Mesenchymal stem cell (in vitro differentiated cells and primary cell): ENCODE measurements around the gene CCT5.
"Not testable (repeated sequence)": the region's sequence is repeated elsewhere in the genome, so short reads cannot be mapped to it uniquely, and the experiment has no call there.

ENCODE experiments used
- DNase-seq: peaks from one replicate; pipeline ENCODE4 v3.0.0-alpha.2; 2013
- H2AFZ ChIP-seq: one replicate; pipeline ENCODE4 v1.6.1; 2013; ENCODE audit warnings: low read depth, mild to moderate bottlenecking, control low read depth, inconsistent platforms, low read length, moderate library complexity
- H2AK5ac ChIP-seq: 2 replicates; pipeline ENCODE4 v1.6.1; 2013; ENCODE audit warnings: low read length, moderate library complexity, mild to moderate bottlenecking, inconsistent platforms; ENCODE audit not compliant: severe bottlenecking
- H2BK120ac ChIP-seq: one replicate; pipeline ENCODE4 v1.6.1; 2013; ENCODE audit warnings: low read depth, mild to moderate bottlenecking, inconsistent platforms, low read length, moderate library complexity
- H2BK12ac ChIP-seq, 2 experiments: one replicate each; pipeline ENCODE4 v1.6.1; 2013; ENCODE audit warnings: inconsistent platforms in 2 of 2, low read length in 2 of 2, mild to moderate bottlenecking in 2 of 2, moderate library complexity in 2 of 2, control low read depth in 1 of 2
- H2BK15ac ChIP-seq: one replicate; pipeline ENCODE4 v1.6.1; 2013; ENCODE audit warnings: mild to moderate bottlenecking, low read depth, inconsistent platforms; ENCODE audit not compliant: poor library complexity, severe bottlenecking
- H2BK5ac ChIP-seq: 2 replicates; pipeline ENCODE4 v1.6.1; 2013; ENCODE audit warnings: low read depth, mild to moderate bottlenecking, low read length, control low read depth, inconsistent platforms; ENCODE audit not compliant: poor library complexity, severe bottlenecking
- H3K14ac ChIP-seq, 2 experiments: one replicate each; pipeline ENCODE4 v1.6.1; 2013; ENCODE audit warnings: inconsistent platforms in 2 of 2, low read length in 2 of 2, control low read depth in 1 of 2, mild to moderate bottlenecking in 1 of 2, moderate library complexity in 1 of 2
- H3K18ac ChIP-seq, 2 experiments: one replicate each; pipeline ENCODE4 v1.6.1; 2013; ENCODE audit warnings: inconsistent platforms in 2 of 2, low read length in 2 of 2, control low read depth in 1 of 2, low read depth in 1 of 2, mild to moderate bottlenecking in 1 of 2
- H3K23ac ChIP-seq, 2 experiments: one replicate each; pipeline ENCODE4 v1.6.1; 2013; ENCODE audit warnings: inconsistent platforms in 2 of 2, low read length in 2 of 2, mild to moderate bottlenecking in 2 of 2, moderate library complexity in 2 of 2, control low read depth in 1 of 2
- H3K27ac ChIP-seq: 2 replicates; pipeline ENCODE4 v1.5.1; 2013; ENCODE audit warnings: mild to moderate bottlenecking, moderate library complexity, low read length, control low read depth, inconsistent platforms; ENCODE audit not compliant: poor library complexity, severe bottlenecking
- H3K27me3 ChIP-seq, 2 experiments: 2 replicates each; pipeline versions ENCODE4 v1.6.1 to v1.7.0; 2013; ENCODE audit warnings: low read length in 2 of 2, mild to moderate bottlenecking in 2 of 2, moderate library complexity in 2 of 2, control low read depth in 1 of 2, inconsistent platforms in 1 of 2; ENCODE audit not compliant: control insufficient read depth in 1 of 2, insufficient read depth in 1 of 2
- H3K36me3 ChIP-seq, 2 experiments: 2 replicates each; pipeline versions ENCODE4 v1.6.1 to v1.7.0; 2013; ENCODE audit warnings: low read length in 2 of 2, control low read depth in 1 of 2, inconsistent platforms in 1 of 2, low read depth in 1 of 2, mild to moderate bottlenecking in 1 of 2; ENCODE audit not compliant: insufficient read depth in 2 of 2, control insufficient read depth in 1 of 2
- H3K4ac ChIP-seq, 2 experiments: one replicate each; pipeline ENCODE4 v1.6.1; 2013; ENCODE audit warnings: inconsistent platforms in 2 of 2, low read length in 2 of 2, mild to moderate bottlenecking in 2 of 2, moderate library complexity in 2 of 2, control low read depth in 1 of 2, low read depth in 1 of 2
- H3K4me1 ChIP-seq: 2 replicates; pipeline ENCODE4 v1.6.1; 2013; ENCODE audit warnings: low read depth, low read length, control low read depth; ENCODE audit not compliant: control insufficient read depth, insufficient read depth
- H3K4me2 ChIP-seq: 2 replicates; pipeline ENCODE4 v1.6.1; 2013; ENCODE audit warnings: low read length, mild to moderate bottlenecking, inconsistent platforms; ENCODE audit not compliant: poor library complexity, severe bottlenecking
- H3K4me3 ChIP-seq, 2 experiments: 2 replicates each; pipeline versions ENCODE4 v1.5.1 to v1.7.0; 2013; ENCODE audit warnings: low read length in 2 of 2, mild to moderate bottlenecking in 2 of 2, control low read depth in 1 of 2, low read depth in 1 of 2; ENCODE audit not compliant: insufficient read depth in 1 of 2
- H3K79me1 ChIP-seq: replicated peaks from 2 replicates; pipeline ENCODE4 v1.6.1; 2013; ENCODE audit warnings: mild to moderate bottlenecking, control low read depth, low read length, inconsistent platforms; ENCODE audit not compliant: poor library complexity, severe bottlenecking
- H3K9ac ChIP-seq: 2 replicates; pipeline ENCODE4 v1.7.0; 2013; ENCODE audit warnings: mild to moderate bottlenecking, low read length, moderate library complexity
- H3K9me3 ChIP-seq: 2 replicates; pipeline ENCODE4 v1.7.0; 2013; ENCODE audit warnings: mild to moderate bottlenecking, low read length; ENCODE audit not compliant: control insufficient read depth
- H4K8ac ChIP-seq: one replicate; pipeline ENCODE4 v1.6.1; 2013; ENCODE audit warnings: inconsistent platforms, mild to moderate bottlenecking, low read length, moderate library complexity
- H4K91ac ChIP-seq: one replicate; pipeline ENCODE4 v1.6.1; 2013; ENCODE audit warnings: mild to moderate bottlenecking, low read length, inconsistent platforms
- WGBS: methylation state at CpG from one replicate; pipeline ENCODE4 v1.1.7; 2013; ENCODE audit warnings: mixed read lengths; 5-methylcytosine and 5-hydroxymethylcytosine counted together

The CCT5 gene

GRCh38 chr5:10283927-10284635 is 34.0 kb downstream of the CCT5 start:
- Histone ChIP-seq H2BK120ac (no peak overlapping the region), H3K14ac (no peak overlapping the region), H2BK15ac (no peak overlapping the region), H4K8ac (peak overlapping the region; percentile 49), H2AFZ (no peak overlapping the region), H3K18ac (no peak overlapping the region), H3K36me3 (peaks cover 28 to 42% of the 10 kb centered on the region in 2 experiments), H3K4me2 (no peak overlapping the region), H3K4me3 (no peak overlapping the region), H3K9me3 (no peaks in the 10 kb centered on the region), H3K9ac (peak overlapping the region; percentile 5), H2BK5ac (no peak overlapping the region), H3K23ac (no peak overlapping the region), H3K27me3 (no peaks in the 10 kb centered on the region), H2BK12ac (no peak overlapping the region), H3K27ac (no peak overlapping the region), H3K4ac (no peak overlapping the region), H3K4me1 (peaks cover 10% of the 10 kb centered on the region), H2AK5ac (no peak overlapping the region), H4K91ac (no peak overlapping the region), H3K79me1 (no peaks in the 10 kb centered on the region)
- peak; percentile 74 for DNase-seq
- 24% methylated on average over 17 of the region's 17 CpGs for WGBS

DNA sequence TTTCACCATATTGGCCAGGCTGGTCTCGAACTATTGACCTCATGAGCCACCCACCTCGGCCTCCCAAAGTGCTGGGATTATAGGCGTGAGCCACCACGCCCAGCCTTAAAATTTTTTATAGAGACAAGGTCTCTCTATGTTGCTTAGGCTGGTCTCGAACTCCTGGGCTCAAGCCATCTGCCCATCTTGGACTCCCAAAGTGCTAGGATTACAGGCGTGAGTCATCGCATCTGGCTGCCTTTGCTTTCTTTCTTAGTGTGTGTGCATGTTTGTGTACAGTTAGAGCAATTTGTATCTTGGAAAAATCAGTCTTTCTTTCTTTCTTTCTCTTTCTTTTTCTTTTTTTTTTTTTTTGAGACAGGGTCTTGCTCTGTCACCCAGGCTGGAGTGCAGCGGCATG is 35.3 kb downstream of the CCT5 start:
- not testable (repeated sequence) for H2AK5ac ChIP-seq, H3K4me2 ChIP-seq, H2BK12ac ChIP-seq, H2AFZ ChIP-seq, H3K27ac ChIP-seq, H4K91ac ChIP-seq, H3K9ac ChIP-seq, H3K14ac ChIP-seq, H4K8ac ChIP-seq, H3K4me3 ChIP-seq, H3K27me3 ChIP-seq, H3K79me1 ChIP-seq, H3K4ac ChIP-seq, H3K18ac ChIP-seq, H2BK15ac ChIP-seq, H3K9me3 ChIP-seq, H3K23ac ChIP-seq, H2BK120ac ChIP-seq, H2BK5ac ChIP-seq
- DNase-seq, result peak; percentile 19
- H3K36me3 ChIP-seq, result peaks cover 36 to 42% of the 10 kb centered on the region in 2 experiments
- peaks cover 13% of the 10 kb centered on the region for H3K4me1 ChIP-seq
- WGBS, result 97% methylated on average over 6 of the region's 8 CpGs

- peak overlapping the region; percentile 29 for H3K9ac ChIP-seq
- no peak overlapping the region for H3K4me2 ChIP-seq
- no peak for DNase-seq
- peaks cover 5% of the 10 kb centered on the region for H3K79me1 ChIP-seq
- no peak overlapping the region for H2BK15ac ChIP-seq
- H3K9me3 ChIP-seq, result no peaks in the 10 kb centered on the region
- H3K14ac ChIP-seq, result no peak overlapping the region
- no peak overlapping the region for H3K4me3 ChIP-seq
- H2AK5ac ChIP-seq, result no peak overlapping the region
- no peak overlapping the region for H2AFZ ChIP-seq
- no peak overlapping the region for H3K4ac ChIP-seq
- H3K18ac ChIP-seq, result no peak overlapping the region
- H3K27ac ChIP-seq, result no peak overlapping the region
- H2BK5ac ChIP-seq, result no peak overlapping the region
- no peak overlapping the region for H3K23ac ChIP-seq
- H2BK12ac ChIP-seq, result no peak overlapping the region
- peaks cover 36 to 39% of the 10 kb centered on the region in 2 experiments for H3K36me3 ChIP-seq
- no peaks in the 10 kb centered on the region for H3K27me3 ChIP-seq
- peaks cover 13% of the 10 kb centered on the region for H3K4me1 ChIP-seq
- H4K91ac ChIP-seq, result no peak overlapping the region
- no peak overlapping the region for H4K8ac ChIP-seq
- H2BK120ac ChIP-seq, result no peak overlapping the region
- 97% methylated on average over 5 of the region's 6 CpGs for WGBS
These were observed 36.2 kb downstream of the CCT5 start for GRCh38 chr5:10286162-10286861.

DNA sequence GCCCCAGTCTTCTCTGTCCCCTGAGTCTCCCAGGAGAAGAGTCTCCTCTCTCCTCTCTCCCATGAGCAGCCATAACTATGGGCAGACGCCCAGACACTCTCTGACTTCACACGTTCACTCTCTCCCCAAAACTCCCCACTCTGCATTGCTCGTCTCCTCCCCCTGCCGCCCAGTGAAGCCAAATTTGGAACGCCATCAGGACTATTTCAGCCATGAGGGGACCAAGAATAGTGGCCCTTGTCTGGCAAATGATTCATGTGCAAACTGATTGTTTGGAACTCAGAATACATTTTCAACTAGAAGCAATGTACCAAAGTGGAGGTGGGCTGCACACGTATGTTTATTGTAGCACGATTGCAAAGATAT is 36.8 kb downstream of the CCT5 start:
- peaks cover 8% of the 10 kb centered on the region for H3K79me1 ChIP-seq
- H3K18ac ChIP-seq, result no peak overlapping the region
- no peak overlapping the region for H3K9ac ChIP-seq
- H3K4ac ChIP-seq, result no peak overlapping the region
- no peaks in the 10 kb centered on the region for H3K9me3 ChIP-seq
- no peak overlapping the region for H4K8ac ChIP-seq
- peaks cover 35 to 36% of the 10 kb centered on the region in 2 experiments for H3K36me3 ChIP-seq
- no peak overlapping the region for H2BK120ac ChIP-seq
- no peak overlapping the region for H3K4me3 ChIP-seq
- H2BK15ac ChIP-seq, result no peak overlapping the region
- H3K27me3 ChIP-seq, result no peaks in the 10 kb centered on the region
- no peak overlapping the region for H2AK5ac ChIP-seq
- DNase-seq, result no peak
- no peak overlapping the region for H3K4me2 ChIP-seq
- no peak overlapping the region for H3K14ac ChIP-seq
- no peak overlapping the region for H2BK12ac ChIP-seq
- no peak overlapping the region for H4K91ac ChIP-seq
- peaks cover 13% of the 10 kb centered on the region for H3K4me1 ChIP-seq
- no peak overlapping the region for H2AFZ ChIP-seq
- no peak overlapping the region for H2BK5ac ChIP-seq
- WGBS, result 95% methylated on average over 6 of the region's 7 CpGs
- no peak overlapping the region for H3K23ac ChIP-seq
- H3K27ac ChIP-seq, result no peak overlapping the region
